Measurements from ENCODE around the gene PIK3R6.

Gene PIK3R6

DNA sequence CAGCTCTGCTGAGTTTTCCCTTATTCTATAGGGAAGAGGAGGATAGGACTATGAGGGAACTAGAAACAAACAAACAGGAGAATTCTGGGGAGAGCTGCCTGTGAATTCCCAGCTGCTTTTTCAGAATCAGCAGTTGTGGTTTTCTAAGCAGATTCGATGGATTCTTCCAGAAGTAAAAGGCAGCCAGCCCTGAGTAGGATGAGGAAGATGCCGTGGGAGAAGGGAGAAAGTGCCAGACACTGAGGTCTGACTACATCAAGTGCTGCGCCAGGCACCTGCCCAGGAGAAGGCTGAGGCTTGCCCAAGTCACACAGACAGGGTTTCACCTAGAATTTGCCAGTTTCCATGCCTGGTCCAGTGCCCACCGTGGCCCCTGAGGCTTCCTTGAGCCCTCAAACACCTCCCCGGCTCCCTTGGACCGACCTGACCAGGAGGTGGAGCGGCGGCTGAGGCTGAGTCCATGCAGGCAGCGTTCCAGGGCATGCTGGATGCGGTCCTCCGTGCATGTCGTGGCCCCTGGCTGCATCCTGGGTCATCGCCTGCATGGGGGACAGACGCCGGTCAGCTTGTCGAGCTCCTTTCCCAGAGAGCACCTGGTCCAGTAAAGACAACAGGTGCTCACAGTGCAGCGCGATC, 43.6 kb upstream of the PIK3R6 start:
- TF ChIP-seq CTCF (IDR thresholded peaks at IDR 0.05), result no peak
- H3K4me3 ChIP-seq, result no peak overlapping the region
- DNase-seq (ENCODE audit: low spot score), result no peak
- peak overlapping the region in 1 of 2 donors; percentile 45 for H3K27ac ChIP-seq

- Histone ChIP-seq H3K27ac (peak overlapping the region in 1 of 2 donors; percentile 11), H3K4me3 (no peak overlapping the region)
- DNase-seq (ENCODE audit: low spot score), result no peak
Observed at GRCh38 chr17:8909586-8910270, 42.3 kb upstream of the PIK3R6 start.

DNA sequence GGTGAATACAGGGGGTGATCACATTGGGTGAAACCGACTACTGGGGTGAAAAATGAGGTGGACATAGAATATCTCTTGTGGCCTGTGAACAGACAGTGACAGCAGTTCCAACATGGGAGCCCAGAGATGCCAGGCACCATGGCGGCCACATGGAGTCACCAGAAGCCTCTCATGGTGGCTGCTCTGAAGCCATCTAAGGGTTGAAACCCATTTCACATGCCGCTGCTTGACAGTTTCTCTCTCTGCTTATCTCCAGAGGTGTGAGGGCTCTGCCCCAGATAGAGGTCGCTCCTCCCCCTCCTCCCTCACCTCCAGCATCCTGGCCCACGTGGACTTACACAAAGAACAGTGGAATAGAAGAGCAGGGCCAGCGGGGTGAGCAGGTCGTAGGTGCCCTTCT, 37.9 kb upstream of the PIK3R6 start:
- Histone ChIP-seq H3K4me3 (no peak overlapping the region), H3K27ac (no peak overlapping the region)
- no peak for TF ChIP-seq CTCF (IDR thresholded peaks at IDR 0.05)
- no peak for DNase-seq (ENCODE audit: low spot score)

More at GRCh38 chr17:8909586-8910270, 42.3 kb upstream of the PIK3R6 start:
- TF ChIP-seq CTCF (IDR thresholded peaks at IDR 0.05), result no peak

DNA sequence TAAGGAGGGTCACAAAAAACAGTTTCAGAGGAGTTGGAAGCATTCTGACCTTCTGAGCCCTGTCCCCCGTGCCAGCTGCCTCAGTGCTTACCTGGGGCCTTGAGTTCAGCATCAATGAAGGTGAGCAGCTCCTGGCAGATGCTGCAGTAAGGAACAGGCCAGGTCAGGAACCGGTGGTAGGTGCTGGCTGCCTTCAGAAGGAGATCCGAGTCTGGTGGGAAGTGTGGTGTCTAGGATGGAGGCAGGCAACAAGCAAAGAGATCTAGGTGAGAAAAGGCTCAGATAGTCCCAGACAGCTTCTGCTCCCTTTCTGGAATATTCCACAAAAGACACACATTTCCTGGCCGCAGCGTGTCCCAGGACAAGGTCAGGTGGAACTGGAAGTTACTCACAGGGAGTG, 37.2 kb upstream of the PIK3R6 start:
- no peak for DNase-seq (ENCODE audit: low spot score)
- no peak overlapping the region for H3K27ac ChIP-seq
- no peak for TF ChIP-seq CTCF (IDR thresholded peaks at IDR 0.05)
- no peak overlapping the region for H3K4me3 ChIP-seq

GRCh38 chr17:8904201-8904600, 36.7 kb upstream of the PIK3R6 start:
- no peak overlapping the region for H3K27ac ChIP-seq
- no peak for DNase-seq (ENCODE audit: low spot score)
- TF ChIP-seq CTCF (IDR thresholded peaks at IDR 0.05), result no peak
- H3K4me3 ChIP-seq, result no peak overlapping the region

GRCh38 chr17:8900626-8901585, 33.4 kb upstream of the PIK3R6 start:
- no peak overlapping the region for H3K4me3 ChIP-seq
- DNase-seq (ENCODE audit: low spot score), result peak; percentile 40
- H3K27ac ChIP-seq, result no peak overlapping the region
- TF ChIP-seq CTCF (IDR thresholded peaks at IDR 0.05), result no peak

Data from coronary artery (tissue), 2 donors.